ENCODE results near the gene PBX3. TPM values are rescaled to one million over a fixed set of nuclear protein-coding genes. Genes with fewer than 3 reads are reported as not detected.

The PBX3 gene
- total RNA-seq, 1 experiment from 2014 or later = 46.0 TPM

DNA sequence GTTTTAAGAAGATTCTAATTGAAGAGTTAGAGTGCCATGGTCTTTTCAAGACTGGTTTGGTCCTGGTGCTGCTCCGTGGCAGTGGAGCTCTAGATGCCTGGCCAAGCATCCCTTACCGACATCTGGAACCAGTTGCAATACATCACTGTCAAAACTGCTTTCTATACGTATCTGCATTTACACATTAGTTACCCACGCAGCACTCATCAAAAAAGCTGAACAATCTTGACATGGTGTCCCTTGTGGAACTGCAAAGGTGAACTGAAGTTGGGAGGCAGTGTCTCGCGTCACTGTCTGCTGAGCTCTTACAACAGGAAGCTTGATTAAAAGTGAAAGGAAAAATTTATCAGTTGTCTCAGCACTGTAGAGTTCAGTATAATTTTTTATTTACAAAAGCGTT lies 82.6 kb downstream of the PBX3 start:
- no peak for DNase-seq
- Histone ChIP-seq H3K23me2 (ENCODE audit: insufficient read length, low read depth, low read length, poor library complexity, severe bottlenecking) (no peaks in the 10 kb centered on the region), H3K4me2 (ENCODE audit: insufficient read depth, insufficient read length, low read length) (no peak overlapping the region), H2BK20ac (ENCODE audit: low read depth, low read length, poor library complexity, severe bottlenecking) (no peak overlapping the region), H3K56ac (ENCODE audit: insufficient read length, low read depth, low read length) (no peak overlapping the region), H3K27me3 (ENCODE audit: insufficient read depth, low read length) (no peaks in the 10 kb centered on the region), H2BK120ac (ENCODE audit: low read depth, low read length, poor library complexity, severe bottlenecking) (no peak overlapping the region), H2BK15ac (ENCODE audit: low read depth, low read length) (no peak overlapping the region), H3K4ac (ENCODE audit: low read depth, low read length) (no peak overlapping the region), H2BK12ac (ENCODE audit: insufficient read length, low read depth, low read length) (no peak overlapping the region), H3K9me3 (ENCODE audit: control insufficient read depth, low read depth, low read length) (no peaks in the 10 kb centered on the region), H4K8ac (replicated peaks; ENCODE audit: insufficient read length, low read depth, low read length) (no peak overlapping the region), H2AFZ (ENCODE audit: low read length) (no peak overlapping the region), H3K18ac (ENCODE audit: insufficient read length, low read depth, low read length) (no peak overlapping the region), H3K14ac (ENCODE audit: insufficient read depth, low read length) (no peak overlapping the region), H4K5ac (ENCODE audit: insufficient read length, low read depth, low read length) (no peak overlapping the region), H3K4me1 (ENCODE audit: insufficient read depth, low read length) (no peaks in the 10 kb centered on the region), H3K79me2 (ENCODE audit: insufficient read depth, low read length) (peaks cover 2% of the 10 kb centered on the region; the same call in 1 of the 2 replicates), H3K79me1 (ENCODE audit: insufficient read depth, low read depth, low read length, poor library complexity, severe bottlenecking) (no peaks in the 10 kb centered on the region), H4K91ac (ENCODE audit: insufficient read length, low read depth, low read length) (no peak overlapping the region), H3K23ac (ENCODE audit: insufficient read length, low read depth, low read length) (no peak overlapping the region), H3K9ac (ENCODE audit: extremely low read depth, insufficient read length, low read length) (no peak overlapping the region), H2BK5ac (ENCODE audit: insufficient read length, low read length) (no peak overlapping the region), H2AK5ac (ENCODE audit: insufficient read length, low read length) (no peak overlapping the region), H3K27ac (ENCODE audit: insufficient read length, low read depth, low read length) (no peak overlapping the region), H4K20me1 (ENCODE audit: control insufficient read depth, insufficient read depth, insufficient read length) (no peaks in the 10 kb centered on the region), H3T11ph (ENCODE audit: low read length) (no peak overlapping the region)
- no CpG with 5 or more reads among the region's 7 CpGs for WGBS (ENCODE audit: extremely low coverage, insufficient read length, low lambda C conversion rate)
- Mint-ChIP-seq H3K9me3 (no peaks in the 10 kb centered on the region), H3K4me1 (no peaks in the 10 kb centered on the region; a peak in 1 of 4 replicates), H3K4me3 (no peak overlapping the region), H3K27me3 (ENCODE audit: low read depth) (no peaks in the 10 kb centered on the region), H3K36me3 (ENCODE audit: insufficient read depth in 1 of 3, low read depth in 3 of 3) (peaks cover 0 to 10% (median 0%) of the 10 kb centered on the region in 3 experiments; a peak in 2 of 7 replicates), H3K27ac (no peak overlapping the region)
- TF ChIP-seq, protein P1, sequence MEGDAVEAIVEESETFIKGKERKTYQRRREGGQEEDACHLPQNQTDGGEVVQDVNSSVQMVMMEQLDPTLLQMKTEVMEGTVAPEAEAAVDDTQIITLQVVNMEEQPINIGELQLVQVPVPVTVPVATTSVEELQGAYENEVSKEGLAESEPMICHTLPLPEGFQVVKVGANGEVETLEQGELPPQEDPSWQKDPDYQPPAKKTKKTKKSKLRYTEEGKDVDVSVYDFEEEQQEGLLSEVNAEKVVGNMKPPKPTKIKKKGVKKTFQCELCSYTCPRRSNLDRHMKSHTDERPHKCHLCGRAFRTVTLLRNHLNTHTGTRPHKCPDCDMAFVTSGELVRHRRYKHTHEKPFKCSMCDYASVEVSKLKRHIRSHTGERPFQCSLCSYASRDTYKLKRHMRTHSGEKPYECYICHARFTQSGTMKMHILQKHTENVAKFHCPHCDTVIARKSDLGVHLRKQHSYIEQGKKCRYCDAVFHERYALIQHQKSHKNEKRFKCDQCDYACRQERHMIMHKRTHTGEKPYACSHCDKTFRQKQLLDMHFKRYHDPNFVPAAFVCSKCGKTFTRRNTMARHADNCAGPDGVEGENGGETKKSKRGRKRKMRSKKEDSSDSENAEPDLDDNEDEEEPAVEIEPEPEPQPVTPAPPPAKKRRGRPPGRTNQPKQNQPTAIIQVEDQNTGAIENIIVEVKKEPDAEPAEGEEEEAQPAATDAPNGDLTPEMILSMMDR (conservative IDR thresholded peaks at IDR 0.05) = no peak
